Measurements from ENCODE around the gene NEDD4L.
A peak's percentile ranks its signal among the peaks of the same experiment; 100 is the strongest.

The NEDD4L gene

GRCh38 chr18:58054041-58054781, 10.2 kb downstream of the NEDD4L start:
- no peak for DNase-seq

GRCh38 chr18:58055890-58056558, 12.0 kb downstream of the NEDD4L start:
- no peak for DNase-seq

GRCh38 chr18:58056852-58057251, 12.8 kb downstream of the NEDD4L start:
- no peak for DNase-seq

- no peak for DNase-seq
These were observed 13.4 kb downstream of the NEDD4L start for GRCh38 chr18:58057291-58057965.

GRCh38 chr18:58058720-58059119, 14.7 kb downstream of the NEDD4L start:
- DNase-seq = no peak

GRCh38 chr18:58060254-58060653, 16.2 kb downstream of the NEDD4L start:
- DNase-seq = no peak

GRCh38 chr18:58061349-58061748, 17.3 kb downstream of the NEDD4L start:
- no peak for DNase-seq

- no peak for DNase-seq
These were observed 20.5 kb downstream of the NEDD4L start for GRCh38 chr18:58064406-58064998.

- DNase-seq = no peak
These were observed 21.9 kb downstream of the NEDD4L start for GRCh38 chr18:58065956-58066355.

- DNase-seq = no peak
These were observed 23.6 kb downstream of the NEDD4L start for GRCh38 chr18:58067601-58068000.

GRCh38 chr18:58069099-58069498, 25.1 kb downstream of the NEDD4L start:
- DNase-seq = no peak

- no peak for DNase-seq
These were observed 25.8 kb downstream of the NEDD4L start for GRCh38 chr18:58069721-58070292.

- no peak for DNase-seq
These were observed 32.0 kb downstream of the NEDD4L start for GRCh38 chr18:58076052-58076451.

- no peak for DNase-seq
These were observed 33.3 kb downstream of the NEDD4L start for GRCh38 chr18:58077329-58077728.

GRCh38 chr18:58078889-58079573, 35.0 kb downstream of the NEDD4L start:
- DNase-seq = no peak

GRCh38 chr18:58080451-58080850, 36.4 kb downstream of the NEDD4L start:
- no peak for DNase-seq

GRCh38 chr18:58087928-58088690, 44.1 kb downstream of the NEDD4L start:
- peak; percentile 59 for DNase-seq

GRCh38 chr18:58088691-58089065, 44.7 kb downstream of the NEDD4L start:
- no peak for DNase-seq

GRCh38 chr18:58091099-58091611, 47.1 kb downstream of the NEDD4L start:
- DNase-seq = peak; percentile 48

- no peak for DNase-seq
These were observed 49.3 kb downstream of the NEDD4L start for GRCh38 chr18:58093311-58093803.

GRCh38 chr18:58095222-58095621, 51.2 kb downstream of the NEDD4L start:
- DNase-seq = no peak
